ENCODE results near the gene SCRN3.

SCRN3 gene

DNA sequence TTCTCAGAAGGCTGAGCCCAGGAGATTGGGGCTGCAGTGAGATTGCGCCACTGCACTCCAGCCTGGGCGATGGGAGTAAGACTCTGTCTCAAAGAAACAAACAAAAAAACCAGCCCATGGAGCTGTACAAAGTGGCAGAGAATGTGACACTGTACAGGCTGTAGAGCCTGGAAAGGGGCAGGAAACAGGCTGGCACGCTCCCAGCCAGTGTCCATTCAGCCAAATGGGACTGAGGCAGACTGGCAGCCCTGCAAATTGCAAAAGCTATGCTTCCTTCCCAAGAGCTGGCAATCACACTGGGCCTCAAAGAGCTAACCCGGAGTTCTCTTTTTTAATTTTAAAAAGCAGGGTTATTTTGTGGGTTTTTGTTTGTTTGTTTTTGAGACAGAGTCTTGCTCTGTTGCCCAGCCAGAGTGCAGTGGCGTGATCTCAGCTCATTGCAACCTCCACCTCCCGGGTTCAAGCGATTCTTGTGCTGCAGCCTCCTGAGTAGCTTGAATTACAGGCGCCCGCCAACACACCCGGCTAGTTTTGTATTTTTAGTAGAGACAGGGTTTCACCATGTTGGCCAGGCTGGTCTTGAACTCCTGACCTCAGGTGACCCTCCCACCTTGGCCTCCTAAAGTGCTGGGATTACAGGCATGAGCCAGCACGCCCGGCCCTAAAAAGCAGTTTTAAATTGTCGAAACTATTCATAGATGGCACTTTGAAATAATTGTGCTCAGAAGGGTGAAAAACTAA is 42.8 kb downstream of the SCRN3 start:
- TF ChIP-seq, protein P1, sequence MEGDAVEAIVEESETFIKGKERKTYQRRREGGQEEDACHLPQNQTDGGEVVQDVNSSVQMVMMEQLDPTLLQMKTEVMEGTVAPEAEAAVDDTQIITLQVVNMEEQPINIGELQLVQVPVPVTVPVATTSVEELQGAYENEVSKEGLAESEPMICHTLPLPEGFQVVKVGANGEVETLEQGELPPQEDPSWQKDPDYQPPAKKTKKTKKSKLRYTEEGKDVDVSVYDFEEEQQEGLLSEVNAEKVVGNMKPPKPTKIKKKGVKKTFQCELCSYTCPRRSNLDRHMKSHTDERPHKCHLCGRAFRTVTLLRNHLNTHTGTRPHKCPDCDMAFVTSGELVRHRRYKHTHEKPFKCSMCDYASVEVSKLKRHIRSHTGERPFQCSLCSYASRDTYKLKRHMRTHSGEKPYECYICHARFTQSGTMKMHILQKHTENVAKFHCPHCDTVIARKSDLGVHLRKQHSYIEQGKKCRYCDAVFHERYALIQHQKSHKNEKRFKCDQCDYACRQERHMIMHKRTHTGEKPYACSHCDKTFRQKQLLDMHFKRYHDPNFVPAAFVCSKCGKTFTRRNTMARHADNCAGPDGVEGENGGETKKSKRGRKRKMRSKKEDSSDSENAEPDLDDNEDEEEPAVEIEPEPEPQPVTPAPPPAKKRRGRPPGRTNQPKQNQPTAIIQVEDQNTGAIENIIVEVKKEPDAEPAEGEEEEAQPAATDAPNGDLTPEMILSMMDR (IDR thresholded peaks at IDR 0.05; ENCODE audit: low read depth, low read length): no peak
- no peak overlapping the region for H3K4me3 ChIP-seq (replicated peaks in 1 of 2; ENCODE audit: low read depth in 2 of 2, low read length in 2 of 2)
- peak in 1 of 2 donors; percentile 15 for DNase-seq (ENCODE audit: low read depth in 2 of 2)

GRCh38 chr2:174439323-174439722 is 43.8 kb downstream of the SCRN3 start:
- no peak for DNase-seq (ENCODE audit: low read depth in 2 of 2)
- TF ChIP-seq, protein P1 (IDR thresholded peaks at IDR 0.05; ENCODE audit: low read depth, low read length): no peak
- no peak overlapping the region for H3K4me3 ChIP-seq (replicated peaks in 1 of 2; ENCODE audit: low read depth in 2 of 2, low read length in 2 of 2)

GRCh38 chr2:174439950-174440349 is 44.4 kb downstream of the SCRN3 start:
- no peak overlapping the region for H3K4me3 ChIP-seq (replicated peaks in 1 of 2; ENCODE audit: low read depth in 2 of 2, low read length in 2 of 2)
- TF ChIP-seq, protein P1 (IDR thresholded peaks at IDR 0.05; ENCODE audit: low read depth, low read length): no peak
- DNase-seq (ENCODE audit: low read depth in 2 of 2): no peak

DNA sequence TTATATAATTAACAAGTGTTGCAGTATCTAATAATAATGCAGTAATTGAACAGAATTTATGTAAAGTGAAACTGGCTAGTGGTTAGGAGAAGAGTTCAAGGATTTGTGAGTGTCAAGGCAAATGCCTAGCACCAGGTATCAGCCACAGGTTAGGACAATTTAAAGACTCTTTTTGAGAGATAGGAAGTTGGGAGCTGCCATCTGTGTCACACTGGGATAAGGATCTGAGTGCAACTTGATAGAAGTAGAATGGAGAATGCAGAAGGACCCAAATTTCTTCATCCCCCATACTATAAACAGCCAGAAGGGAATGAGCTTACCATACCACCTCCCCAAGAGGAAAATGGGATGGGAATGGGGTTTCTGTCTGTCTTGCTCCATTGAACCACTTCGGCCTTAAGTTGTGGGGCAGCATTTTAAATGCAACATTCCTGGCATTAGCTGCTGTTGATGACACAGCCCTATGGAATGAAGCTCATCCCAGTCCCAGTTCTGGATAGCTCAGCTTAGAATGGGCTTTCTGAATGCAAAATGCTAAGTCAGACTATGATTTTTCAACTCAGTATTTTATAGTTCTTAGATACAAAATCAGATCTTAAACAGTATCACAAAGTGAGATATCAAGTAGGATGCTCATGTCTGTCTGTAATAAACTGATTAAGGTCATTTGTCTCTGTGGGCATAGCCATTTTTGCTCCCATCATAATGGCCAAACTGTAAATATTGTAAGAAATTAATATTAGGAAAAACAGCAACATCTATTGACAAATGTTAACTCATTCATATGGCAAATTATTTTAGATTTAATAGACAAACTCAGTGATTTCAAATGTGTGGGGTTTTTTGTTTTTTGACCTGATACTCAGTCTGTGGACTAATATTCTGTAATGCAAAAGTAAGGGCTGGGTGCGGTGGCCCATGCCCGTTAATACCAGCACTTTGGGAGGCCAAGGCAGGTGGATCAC is 47.3 kb downstream of the SCRN3 start:
- no peak overlapping the region for H3K4me3 ChIP-seq (replicated peaks in 1 of 2; ENCODE audit: low read depth in 2 of 2, low read length in 2 of 2)
- TF ChIP-seq, protein P1 (IDR thresholded peaks at IDR 0.05; ENCODE audit: low read depth, low read length): no peak
- DNase-seq (ENCODE audit: low read depth in 2 of 2): peak; percentile 82 to 84

DNA sequence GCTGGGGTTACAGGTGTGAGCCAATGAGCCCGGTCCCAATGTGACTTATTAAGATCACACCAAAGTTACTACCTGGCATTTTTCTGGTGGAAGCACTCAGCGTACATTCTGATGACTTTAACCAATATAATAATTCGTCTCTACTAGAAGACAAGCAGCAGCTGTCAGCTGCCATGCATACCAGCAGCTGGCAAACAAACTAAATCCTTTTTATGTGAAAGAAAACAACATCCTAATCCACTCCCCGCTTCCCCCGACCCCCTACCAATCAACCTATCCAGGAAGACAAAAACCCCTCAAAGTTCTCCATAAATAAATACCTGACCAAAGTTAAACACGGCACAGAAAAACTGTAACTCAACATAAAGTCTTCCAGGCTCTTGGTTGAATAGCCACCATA is 49.2 kb downstream of the SCRN3 start:
- no peak overlapping the region for H3K4me3 ChIP-seq (replicated peaks in 1 of 2; ENCODE audit: low read depth in 2 of 2, low read length in 2 of 2)
- no peak for DNase-seq (ENCODE audit: low read depth in 2 of 2)
- TF ChIP-seq, protein P1 (IDR thresholded peaks at IDR 0.05; ENCODE audit: low read depth, low read length): no peak

DNA sequence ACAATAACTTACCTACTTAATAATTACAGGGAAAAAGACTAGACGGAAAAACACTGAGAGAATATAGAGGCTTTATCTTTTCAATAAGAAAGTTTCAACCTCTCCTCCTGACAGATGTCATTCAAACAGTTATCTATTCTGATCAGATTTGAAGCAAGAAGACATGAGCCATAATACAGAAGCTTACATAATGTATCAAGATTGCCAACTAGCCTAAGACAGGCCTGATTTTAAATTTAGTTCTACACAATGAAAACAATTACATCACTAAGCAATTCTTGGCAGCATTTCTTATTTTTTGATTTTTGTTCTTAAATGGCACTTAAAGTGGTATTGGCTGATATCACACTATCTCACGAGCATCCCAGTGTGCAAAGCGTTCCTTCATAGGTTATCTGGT is 49.7 kb downstream of the SCRN3 start:
- DNase-seq (ENCODE audit: low read depth in 2 of 2): peak; percentile 11 to 31
- H3K4me3 ChIP-seq (replicated peaks in 1 of 2; ENCODE audit: low read depth in 2 of 2, low read length in 2 of 2): no peak overlapping the region
- TF ChIP-seq, protein P1 (IDR thresholded peaks at IDR 0.05; ENCODE audit: low read depth, low read length): no peak
